ENCODE results near the gene CLEC4E.
"Not testable (repeated sequence)": the region's sequence is repeated elsewhere in the genome, so short reads cannot be mapped to it uniquely, and the experiment has no call there.

Gene CLEC4E, protein sequence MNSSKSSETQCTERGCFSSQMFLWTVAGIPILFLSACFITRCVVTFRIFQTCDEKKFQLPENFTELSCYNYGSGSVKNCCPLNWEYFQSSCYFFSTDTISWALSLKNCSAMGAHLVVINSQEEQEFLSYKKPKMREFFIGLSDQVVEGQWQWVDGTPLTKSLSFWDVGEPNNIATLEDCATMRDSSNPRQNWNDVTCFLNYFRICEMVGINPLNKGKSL

DNA sequence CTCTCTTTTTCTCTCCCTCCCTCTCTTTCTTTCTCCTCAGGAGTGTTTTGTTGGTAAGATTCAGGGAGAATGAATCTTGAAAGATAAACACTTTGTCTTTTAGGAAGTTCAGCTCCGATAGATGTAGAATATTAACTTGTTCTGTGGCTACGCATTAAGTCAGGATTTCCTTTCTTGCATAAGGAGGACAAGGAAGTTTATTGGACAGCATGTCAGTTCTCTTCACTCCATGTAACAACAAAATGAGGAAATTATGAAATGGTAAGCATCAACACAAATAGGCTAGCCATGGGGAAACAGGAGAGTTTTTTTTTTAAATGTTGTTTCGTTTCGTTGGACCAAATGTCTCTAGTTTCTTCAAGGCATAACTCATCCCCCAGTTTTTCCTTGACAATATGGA lies at the start of gene CLEC4E:
Gene CLEC4E (minus strand): TSS at position 75 of the 400 bp plus-strand sequence. CDS start 108 bp downstream, outside the sequence.
- DNase-seq (ENCODE audit: low spot score), result not testable (repeated sequence)

DNA sequence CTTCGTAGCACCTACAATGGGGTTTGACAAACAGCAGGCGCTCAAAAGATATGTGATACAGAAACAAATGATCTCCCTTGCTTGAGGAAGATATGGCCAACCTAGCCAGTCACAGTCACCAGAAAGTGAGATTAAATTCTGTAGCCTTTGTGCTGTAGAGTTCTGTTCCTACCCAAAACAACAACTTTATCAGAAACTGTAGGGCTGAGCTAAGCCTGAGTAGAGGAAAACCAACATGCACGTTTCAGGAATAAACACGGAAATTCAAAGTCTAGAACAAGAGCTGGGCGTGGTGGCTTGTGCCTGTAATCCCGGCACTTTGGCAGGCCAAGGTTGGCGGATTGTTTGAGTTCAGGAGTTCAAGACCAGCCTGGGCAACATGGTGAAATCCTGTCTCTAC lies 49.0 kb upstream of the CLEC4E start:
- no peak for DNase-seq (ENCODE audit: low spot score)

DNA sequence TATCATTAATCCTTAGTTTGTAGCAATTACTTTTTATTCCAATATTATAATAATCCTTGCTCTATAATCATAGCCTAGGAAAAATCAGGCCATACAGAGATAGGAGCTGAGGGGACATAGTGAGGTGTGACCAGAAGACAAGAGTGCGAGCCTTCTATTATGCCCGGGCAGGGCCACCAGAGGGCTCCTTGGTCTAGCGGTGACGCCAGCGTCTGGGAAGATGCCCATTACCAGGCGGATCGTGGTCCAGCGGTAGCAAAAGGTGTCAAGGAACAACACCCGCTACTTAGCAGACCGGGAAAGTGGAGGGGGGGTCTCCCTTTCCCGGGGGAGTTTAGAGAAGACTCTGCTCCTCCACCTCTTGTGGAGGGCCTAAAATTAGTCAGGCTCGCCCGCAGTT lies 43.8 kb upstream of the CLEC4E start:
- DNase-seq (ENCODE audit: low spot score), result not testable (repeated sequence)

DNA sequence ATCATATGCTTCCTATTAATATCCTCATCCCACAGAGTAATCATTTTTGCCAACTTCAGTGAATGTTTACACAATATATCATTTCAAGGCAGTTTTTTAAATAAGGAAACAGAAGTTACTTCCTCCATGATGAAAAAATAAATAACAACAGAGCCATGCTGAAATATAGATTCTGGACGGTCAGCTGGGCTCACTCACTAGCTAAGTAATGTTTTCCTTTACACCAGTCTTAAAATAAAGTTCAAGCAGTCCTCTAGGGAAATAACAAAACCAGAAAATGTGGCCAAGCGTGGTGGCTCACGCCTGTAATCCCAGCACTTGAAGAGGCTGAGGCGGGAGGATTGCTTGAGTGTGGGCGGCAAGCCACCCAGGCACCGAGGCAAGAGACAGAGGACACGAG lies 43.3 kb upstream of the CLEC4E start:
- no peak for DNase-seq (ENCODE audit: low spot score)

DNA sequence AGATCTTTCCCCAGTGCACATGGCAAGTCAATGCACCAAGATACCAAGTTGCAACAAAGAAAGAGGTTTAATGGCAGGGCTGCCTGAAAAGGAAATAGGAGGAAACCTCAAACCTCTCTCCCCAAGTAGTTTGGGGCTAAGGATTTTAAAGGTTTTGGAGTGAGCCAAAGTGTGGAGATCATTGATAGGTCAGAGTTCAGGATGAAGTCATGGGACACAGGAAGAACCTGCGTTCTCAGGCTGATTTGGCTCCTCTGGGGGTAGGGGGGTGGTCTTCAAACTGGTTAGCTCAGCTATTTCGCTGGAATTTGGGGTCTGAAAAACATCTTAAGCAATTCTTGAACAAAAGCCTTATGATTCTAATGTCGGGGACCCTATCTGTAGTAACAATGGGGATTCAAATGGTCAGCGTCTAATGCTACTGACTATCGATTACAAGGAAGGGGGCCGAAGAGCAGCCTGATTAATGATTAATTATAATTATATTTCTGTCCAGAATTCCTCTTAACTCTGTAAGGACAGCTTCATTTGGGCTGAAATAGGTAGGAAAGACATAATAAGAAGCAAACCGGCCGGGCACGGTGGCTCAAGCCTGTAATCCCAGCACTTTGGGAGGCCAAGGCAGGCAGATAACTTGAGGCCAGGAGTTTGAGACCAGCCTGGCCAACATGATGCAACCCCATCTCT lies 40.5 kb upstream of the CLEC4E start:
- no peak for DNase-seq (ENCODE audit: low spot score)

DNA sequence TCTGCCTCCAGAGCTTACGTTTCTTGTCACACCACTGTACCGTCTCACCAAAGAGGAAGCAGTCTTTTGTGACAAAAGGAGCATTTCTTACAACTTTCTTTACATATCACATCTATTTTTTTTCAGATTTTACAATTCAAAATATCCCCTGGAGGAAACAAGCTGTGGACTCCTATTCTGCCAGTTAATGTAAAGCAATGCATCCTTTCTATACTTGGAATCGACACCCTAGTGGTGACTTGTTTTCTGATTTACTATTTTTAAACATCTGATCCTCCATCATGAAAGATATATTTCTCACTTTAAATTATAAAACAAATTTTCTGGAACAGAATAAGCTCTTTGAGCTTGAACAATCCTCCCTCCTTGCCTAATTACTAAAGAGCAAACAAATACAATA lies 37.2 kb upstream of the CLEC4E start:
- no peak for DNase-seq (ENCODE audit: low spot score)

DNA sequence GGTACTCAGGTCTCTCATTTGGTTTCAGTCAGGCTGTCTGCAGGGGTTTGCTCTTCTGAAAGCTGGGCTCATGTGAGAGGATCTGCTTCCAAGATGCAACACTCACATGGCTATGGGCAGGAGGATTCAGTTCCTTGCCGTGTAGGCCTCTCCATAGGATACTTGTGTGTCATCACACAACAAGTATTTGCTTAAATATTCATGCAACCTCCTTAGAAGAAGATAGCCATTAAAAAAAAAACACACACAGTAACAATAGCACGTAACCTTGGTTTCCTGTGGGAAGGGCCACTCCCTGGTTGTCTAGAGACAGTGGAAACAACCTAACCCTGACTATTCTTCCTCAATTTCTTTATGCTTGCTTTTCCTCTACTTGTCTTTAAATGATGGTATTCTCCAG lies 31.8 kb upstream of the CLEC4E start:
- no peak for DNase-seq (ENCODE audit: low spot score)

DNA sequence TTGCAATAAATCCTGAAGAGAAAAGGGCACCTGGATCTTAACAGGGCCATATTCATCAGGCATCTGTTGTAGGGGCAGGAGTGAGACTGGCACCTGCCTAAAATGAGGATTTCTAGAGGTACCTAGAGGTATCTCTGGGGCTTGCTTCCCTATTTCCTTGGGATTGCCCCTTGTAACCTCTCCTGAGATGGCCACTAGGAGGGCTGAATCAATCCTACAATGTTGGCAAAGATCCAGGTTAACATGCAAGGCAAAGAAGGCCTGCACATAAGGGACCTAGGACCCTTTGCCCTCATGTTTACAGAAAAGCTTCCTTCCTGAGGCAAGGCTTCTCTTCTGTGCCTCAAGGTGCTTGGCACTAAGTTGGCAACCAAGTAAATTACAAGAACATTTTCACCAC lies 25.8 kb upstream of the CLEC4E start:
- no peak for DNase-seq (ENCODE audit: low spot score)

DNA sequence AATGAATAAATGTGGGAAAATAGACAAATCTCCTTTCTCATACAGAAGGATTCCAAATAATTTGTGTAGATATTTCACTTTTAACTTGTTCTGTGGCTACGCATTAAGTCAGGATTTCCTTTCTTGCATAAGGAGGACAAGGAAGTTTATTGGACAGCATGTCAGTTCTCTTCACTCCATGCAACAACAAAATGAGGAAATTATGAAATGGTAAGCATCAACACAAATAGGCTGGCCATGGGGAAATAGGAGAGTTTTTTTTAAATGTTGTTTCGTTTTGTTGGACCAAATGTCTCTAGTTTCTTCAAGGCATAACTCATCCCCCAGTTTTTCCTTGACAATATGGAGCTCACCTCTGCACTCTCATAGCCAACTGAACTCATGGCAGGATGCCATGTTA lies 25.3 kb upstream of the CLEC4E start:
- DNase-seq (ENCODE audit: low spot score), result not testable (repeated sequence)

DNA sequence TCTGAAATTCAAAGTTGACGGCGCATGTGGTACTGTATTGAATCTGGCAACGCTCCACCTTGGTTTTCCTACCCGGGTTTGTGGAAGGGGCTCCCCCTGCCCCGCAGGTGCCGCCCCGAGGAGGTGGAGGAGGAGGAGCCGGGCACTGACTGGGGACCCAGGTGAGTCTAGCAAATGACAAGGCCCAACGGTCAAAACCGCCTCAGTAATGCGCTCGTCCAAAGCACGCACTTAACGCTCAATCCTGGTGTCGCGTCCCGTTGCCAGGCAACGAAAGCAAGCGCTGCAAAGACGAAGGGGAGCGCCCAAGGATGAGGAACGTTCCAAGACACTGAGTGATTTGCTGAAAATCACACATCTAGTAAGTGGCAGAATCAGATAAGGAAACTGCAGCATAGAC lies 24.0 kb upstream of the CLEC4E start:
- no peak for DNase-seq (ENCODE audit: low spot score)

DNA sequence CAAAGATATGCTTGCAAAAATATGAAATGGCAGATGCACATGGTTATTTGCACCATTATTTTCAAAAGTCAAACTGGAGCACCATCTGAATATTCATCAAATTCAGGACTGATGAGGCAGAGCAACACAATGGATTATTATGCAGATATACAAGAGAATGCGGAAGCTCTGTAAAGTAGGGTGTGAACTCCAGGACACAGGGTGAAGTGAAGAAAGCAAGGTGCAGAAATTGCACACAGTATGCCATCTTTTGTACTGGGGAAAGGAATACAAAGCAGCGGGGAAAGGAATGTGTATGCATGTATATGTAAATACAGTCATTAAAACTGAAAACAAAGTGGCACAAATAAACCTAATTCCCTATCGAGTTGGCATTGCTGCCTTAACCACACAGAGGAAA lies 22.7 kb upstream of the CLEC4E start:
- DNase-seq (ENCODE audit: low spot score), result no peak

DNA sequence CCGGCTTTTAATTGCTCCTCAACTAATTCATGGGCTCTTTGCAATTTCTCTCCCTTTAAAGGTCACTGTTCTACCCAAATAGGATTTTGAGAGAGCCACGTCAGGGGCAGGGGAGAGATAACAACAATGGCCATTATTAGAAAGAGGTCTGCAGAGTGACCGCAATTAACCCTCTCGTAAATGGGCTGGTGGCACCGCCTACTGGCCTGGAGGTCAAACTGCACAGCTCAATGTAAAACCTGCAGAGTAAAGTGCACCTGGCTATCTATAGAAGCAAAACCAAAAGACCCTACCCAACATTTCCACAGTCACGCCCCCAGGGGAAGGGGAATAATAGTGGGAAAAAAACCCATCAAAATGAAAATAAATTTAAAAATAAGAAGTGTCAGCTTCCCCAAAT lies 21.6 kb upstream of the CLEC4E start:
- DNase-seq (ENCODE audit: low spot score), result no peak

DNA sequence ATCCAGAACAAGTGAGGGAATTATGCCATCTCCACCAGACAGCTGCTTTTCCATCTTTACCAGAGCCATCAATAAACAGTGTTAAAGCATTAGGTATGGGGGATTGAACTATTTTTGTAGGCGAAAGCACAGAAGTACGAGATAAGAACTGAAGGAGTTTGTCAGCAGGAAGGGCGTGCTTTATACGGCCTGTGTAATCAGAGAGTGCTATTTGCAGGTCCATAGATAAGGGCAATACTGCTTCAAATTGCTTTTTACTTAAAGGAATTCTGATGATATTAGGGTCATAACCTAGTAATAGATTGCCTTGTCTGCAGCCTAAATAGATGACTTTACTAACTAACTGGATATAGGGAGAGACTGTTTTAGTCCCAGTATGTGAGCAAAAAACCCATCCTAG lies 20.3 kb upstream of the CLEC4E start:
- DNase-seq (ENCODE audit: low spot score), result no peak

DNA sequence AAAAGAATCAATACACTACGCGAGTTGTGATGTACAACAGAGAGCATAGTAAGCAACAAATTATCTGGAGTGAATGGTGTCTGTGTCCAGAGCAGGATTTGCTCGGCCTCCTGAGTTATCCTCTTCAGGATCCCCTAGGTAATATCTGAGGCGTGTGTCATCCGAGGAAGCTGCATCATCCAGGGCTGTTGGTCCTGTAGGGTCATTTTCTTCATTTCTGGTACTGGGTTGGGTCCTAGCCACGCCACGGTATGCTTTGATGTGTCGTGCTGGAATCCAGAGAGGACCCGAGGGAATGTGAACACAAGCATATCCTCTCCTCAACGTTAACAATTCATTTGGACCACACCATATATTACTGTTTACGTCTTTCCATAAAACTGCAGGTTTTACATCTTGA lies 19.0 kb upstream of the CLEC4E start:
- peak; percentile 23 for DNase-seq (ENCODE audit: low spot score)

DNA sequence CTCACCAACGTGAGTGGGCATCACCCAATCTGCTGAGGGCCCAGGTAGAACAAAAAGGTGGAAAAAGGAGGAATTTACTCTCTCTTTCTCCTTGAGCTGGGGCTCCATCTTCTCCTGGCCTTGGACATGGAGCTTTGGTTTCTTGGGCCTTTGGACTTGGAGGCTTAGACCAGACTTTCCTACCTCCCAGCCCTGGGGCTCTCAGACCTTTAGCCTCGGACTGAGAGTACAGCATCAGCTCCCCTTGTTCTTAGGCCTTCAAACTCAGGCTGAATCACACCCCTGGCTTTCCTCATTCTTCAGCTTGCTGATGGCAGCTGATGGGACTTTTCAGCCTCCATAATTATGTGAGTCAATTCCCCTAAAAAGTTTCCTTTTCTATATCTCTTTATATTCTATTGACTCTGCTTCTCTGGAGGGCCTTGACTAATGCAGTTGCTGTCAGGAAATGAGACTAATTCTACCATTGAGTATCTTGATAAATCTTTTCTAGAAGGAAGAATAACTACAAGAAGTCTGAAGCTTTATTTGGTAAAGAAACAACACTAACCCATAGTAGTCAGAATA lies 15.9 kb upstream of the CLEC4E start:
- DNase-seq (ENCODE audit: low spot score), result no peak

DNA sequence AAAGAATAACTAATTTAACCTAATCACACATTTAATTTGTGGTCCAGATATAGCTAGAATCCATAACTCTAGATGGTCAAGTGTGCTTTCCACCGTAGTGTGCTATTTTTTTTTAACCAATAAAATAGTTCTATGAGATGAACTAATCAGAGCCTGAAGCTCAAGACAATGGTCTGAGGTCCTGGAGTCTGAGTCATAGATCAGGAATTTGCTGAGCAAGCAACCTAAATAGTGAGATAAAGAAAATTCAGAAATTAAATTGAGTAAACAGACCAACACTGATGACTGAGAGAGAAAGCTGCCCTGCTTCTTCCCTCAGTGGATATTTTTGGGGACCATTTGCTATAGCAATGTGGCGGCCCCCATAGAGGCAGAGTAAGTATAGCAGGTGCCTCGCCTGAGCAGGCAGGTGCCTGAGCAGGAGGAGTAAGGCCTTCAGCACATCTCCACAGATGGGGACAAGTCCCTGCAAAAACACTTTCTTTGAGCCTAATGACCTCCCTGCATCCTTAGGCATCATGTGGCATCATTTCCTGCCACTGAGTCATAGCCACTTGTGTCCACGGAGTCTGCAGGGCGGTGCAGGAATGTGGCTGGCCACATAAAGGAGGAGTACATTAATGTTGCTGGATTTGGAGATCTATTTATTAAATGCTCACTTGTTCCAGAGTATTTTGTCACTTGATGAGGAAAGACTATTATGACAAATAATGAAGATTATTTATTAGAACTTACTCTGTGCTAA lies 13.9 kb upstream of the CLEC4E start:
- DNase-seq (ENCODE audit: low spot score), result peak; percentile 38

DNA sequence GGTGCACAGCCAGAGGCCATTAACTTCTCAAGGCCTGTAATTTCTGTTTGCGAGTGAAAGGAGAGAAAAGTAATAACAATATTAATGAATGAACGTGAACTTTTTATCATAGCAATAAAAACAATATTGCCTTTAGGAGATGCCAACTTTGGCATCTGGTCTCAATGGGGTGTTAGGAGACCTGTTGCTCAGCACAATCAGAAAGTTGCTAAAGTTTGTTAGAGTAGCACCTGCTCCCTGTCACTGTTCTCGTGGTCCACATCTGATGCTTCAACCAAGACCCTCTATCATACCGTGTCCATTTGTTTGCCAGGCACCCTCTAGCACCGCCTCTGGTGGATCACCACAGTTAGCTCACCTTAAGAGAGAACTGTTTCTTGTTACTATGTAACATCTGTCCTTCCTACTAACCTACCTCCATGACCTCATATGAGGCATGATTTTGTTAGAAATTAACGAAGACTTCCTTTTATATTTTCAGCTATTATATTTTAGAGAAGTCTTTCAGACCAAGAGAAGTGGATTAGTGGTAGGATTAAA lies 12.5 kb upstream of the CLEC4E start:
- no peak for DNase-seq (ENCODE audit: low spot score)

DNA sequence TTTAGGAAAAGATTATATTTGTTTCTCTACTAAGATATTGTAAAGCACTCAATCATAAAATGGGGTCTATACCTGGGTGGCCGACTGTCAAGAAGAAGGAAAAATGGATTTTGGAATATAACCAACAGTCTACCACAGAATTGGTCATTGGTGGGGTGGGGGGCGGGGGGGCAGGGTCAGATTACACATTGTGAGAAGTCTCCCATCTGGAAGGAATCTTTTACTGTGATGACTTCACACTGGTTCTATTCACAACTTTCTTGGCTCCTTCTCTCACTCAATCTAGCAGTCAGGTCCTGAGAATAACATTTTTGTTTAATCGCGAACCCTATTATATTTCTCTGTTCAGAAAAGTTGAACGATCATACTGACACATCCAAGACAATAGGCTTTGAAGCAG lies 8.7 kb upstream of the CLEC4E start:
- DNase-seq (ENCODE audit: low spot score), result no peak

DNA sequence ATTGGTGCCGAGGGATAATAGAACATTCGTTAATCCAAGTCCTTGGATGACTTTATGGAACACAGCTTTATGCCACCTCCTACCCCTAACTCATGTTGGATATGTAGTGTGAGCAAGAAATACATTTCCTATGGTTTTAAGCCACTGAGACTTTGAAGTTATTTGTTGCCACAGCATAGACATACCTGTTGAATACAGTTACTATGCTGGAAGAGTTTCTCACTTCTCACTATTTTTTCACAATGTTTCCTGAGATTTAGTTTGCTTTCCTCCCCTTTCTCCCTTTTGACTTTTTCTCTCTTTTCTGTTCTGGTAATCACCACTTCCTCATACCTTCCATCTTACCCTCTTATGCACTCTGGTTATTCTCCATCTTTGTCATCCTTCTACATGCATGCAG lies 7.5 kb upstream of the CLEC4E start:
- DNase-seq (ENCODE audit: low spot score), result no peak

DNA sequence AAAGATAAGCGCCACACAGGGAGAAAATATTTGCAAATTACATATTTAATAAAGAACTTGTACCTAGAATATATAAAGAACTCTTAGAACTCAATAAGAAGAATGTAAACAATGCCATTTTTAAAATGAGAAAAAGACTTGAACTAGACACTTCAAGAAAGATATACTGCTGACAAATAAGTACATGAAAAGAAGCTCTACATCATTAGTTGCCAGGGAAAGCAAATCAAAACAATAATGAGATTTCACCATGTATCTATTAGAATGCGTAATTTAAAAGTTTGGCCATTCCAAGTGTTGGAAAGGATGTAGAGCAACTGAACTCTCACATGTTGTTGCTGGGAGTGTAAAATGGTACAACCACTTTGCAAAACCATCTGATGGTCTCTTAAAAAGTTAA lies 6.9 kb upstream of the CLEC4E start:
- no peak for DNase-seq (ENCODE audit: low spot score)

DNA sequence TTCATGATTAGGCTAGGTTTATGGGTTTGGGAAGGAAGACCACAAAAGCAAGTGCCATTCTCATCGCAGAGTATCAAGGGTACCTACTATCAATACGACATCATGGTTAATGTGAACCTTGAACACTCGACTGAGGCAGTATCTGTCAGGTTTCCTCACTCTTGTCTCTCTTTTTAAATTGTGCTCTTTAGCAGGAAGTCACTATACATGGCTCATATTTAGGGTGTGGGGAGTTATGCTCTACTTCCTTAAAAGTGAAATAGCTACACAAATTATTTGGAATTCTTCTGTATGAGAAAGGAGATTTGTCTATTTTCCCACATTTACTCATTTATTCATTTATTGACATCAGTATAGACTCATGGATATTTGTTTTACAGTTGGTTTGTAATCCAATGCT lies 5.9 kb upstream of the CLEC4E start:
- DNase-seq (ENCODE audit: low spot score), result no peak

DNA sequence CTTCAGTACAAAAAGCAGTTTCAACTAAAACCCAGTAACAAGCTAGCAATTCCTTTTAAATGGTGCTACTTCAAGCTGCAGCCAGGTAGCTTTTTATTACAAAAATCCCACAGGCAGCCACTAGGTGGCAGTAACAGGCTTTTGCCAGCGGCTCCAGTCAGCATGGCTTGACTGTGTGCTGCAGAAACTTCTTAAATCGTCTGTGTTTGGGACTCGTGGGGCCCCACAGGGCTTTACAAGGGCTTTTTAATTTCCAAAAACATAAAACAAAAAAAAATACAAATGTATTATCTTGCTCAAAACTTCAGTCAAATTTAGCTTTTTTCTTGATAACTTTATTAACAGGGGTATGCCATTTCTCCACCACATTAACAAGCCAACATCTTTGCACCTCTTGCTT lies 3.6 kb upstream of the CLEC4E start:
- DNase-seq (ENCODE audit: low spot score), result peak; percentile 75

DNA sequence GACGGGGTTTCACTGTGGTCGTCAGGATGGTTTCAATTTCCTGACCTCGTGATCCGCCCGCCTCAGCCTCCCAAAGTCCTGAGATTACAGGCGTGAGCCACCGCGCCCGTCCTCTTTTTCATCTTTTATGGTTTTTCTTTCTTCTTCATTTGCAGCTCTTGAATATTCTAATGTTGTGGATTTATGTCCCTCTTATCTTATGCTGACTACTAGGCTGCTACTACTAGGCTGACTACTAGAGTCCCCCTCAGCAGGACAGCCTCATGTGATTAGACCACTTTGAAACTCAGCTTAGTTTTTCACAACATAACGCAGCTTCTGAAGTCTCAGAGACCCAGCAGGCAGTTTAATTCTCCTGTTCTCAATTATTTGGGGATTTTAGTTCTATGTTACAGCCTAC lies 857 bp upstream of the CLEC4E start:
- no peak for DNase-seq (ENCODE audit: low spot score)
